Endothelial cell of umbilical vein (primary cell): ENCODE measurements around the gene ZP3.

Experiments
- EZH2 ChIP-seq: IDR thresholded peaks from 2 replicates; pipeline ENCODE4 v1.6.1; 2012; ENCODE audit warnings: borderline replicate concordance, low read depth, mild to moderate bottlenecking, moderate library complexity, low read length, inconsistent platforms; ENCODE audit not compliant: severe bottlenecking
- JUN ChIP-seq: IDR thresholded peaks from 2 replicates; pipeline ENCODE4 v1.6.1; 2011; ENCODE audit warnings: borderline replicate concordance, low read depth; ENCODE audit not compliant: insufficient read length, insufficient read depth
- MYC ChIP-seq: IDR thresholded peaks from one replicate; pipeline ENCODE4 v1.6.1; 2011; ENCODE audit warnings: mild to moderate bottlenecking, low read depth, low read length
- POLR2A ChIP-seq: IDR thresholded peaks from 2 replicates; pipeline ENCODE4 v1.6.1; 2012; ENCODE audit warnings: low read depth, mild to moderate bottlenecking, control low read depth, low read length
- POLR2AphosphoS5 ChIP-seq: IDR thresholded peaks from 2 replicates; pipeline ENCODE4 v1.6.1; 2012; ENCODE audit warnings: low read depth, mild to moderate bottlenecking, control low read depth, low read length, moderate library complexity; ENCODE audit not compliant: insufficient read depth
- TF ChIP-seq, protein P1 (sequence below), 2 donors: IDR thresholded peaks; 1 replicate in 1 of 2; 2 replicates in 1 of 2; pipeline ENCODE4 v1.5.1; 2011; ENCODE audit warnings: low read length in 2 of 2, mild to moderate bottlenecking in 2 of 2, moderate library complexity in 2 of 2, control low read depth in 1 of 2, inconsistent platforms in 1 of 2, low read depth in 1 of 2; ENCODE audit not compliant: insufficient read depth in 1 of 2; ENCODE audit errors: extremely low read depth in 1 of 2
- TF ChIP-seq, protein P2 (sequence below): IDR thresholded peaks from 2 replicates; pipeline ENCODE4 v1.6.1; 2011; ENCODE audit not compliant: insufficient read depth, insufficient read length

DNA sequence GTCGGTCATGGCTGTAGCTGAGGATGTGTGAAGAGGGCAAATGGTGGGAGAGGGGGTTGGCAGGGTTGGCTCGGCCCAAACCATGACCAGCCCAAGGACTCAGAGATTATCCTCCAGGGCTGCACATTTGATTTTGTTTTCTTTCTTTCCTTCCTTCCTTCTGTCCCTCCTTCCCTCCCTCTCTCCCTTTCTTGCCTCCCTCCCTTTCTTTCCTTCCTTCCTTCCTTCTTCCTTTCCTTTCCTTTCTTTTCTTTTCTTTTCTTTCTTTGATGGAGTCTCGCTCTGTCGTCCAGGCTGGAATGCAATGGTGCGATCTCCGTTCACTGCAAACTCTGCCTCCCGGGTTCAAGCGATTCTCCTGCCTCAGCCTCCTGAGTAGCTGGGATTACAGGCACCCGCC is 19.0 kb upstream of the ZP3 start:
- TF ChIP-seq POLR2A (no peak), EZH2 (no peak), POLR2AphosphoS5 (no peak), MYC (no peak), JUN (no peak)
- TF ChIP-seq, protein P1, sequence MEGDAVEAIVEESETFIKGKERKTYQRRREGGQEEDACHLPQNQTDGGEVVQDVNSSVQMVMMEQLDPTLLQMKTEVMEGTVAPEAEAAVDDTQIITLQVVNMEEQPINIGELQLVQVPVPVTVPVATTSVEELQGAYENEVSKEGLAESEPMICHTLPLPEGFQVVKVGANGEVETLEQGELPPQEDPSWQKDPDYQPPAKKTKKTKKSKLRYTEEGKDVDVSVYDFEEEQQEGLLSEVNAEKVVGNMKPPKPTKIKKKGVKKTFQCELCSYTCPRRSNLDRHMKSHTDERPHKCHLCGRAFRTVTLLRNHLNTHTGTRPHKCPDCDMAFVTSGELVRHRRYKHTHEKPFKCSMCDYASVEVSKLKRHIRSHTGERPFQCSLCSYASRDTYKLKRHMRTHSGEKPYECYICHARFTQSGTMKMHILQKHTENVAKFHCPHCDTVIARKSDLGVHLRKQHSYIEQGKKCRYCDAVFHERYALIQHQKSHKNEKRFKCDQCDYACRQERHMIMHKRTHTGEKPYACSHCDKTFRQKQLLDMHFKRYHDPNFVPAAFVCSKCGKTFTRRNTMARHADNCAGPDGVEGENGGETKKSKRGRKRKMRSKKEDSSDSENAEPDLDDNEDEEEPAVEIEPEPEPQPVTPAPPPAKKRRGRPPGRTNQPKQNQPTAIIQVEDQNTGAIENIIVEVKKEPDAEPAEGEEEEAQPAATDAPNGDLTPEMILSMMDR (IDR thresholded peaks at IDR 0.05; ENCODE audit: extremely low read depth in 1 of 2, insufficient read depth in 1 of 2, low read depth in 1 of 2, low read length in 2 of 2): no peak
- TF ChIP-seq, protein P2, sequence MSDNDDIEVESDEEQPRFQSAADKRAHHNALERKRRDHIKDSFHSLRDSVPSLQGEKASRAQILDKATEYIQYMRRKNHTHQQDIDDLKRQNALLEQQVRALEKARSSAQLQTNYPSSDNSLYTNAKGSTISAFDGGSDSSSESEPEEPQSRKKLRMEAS: no peak
